GM18909 (cell line): ENCODE data around the gene PIK3CB.

Experiments
- ATAC-seq: cut with Tn5 transposase; IDR thresholded peaks from one replicate; pipeline ENCODE4 v1.9.1; 2021; ENCODE audit warnings: mild to moderate bottlenecking; ENCODE audit not compliant: unreplicated experiment, poor library complexity

The PIK3CB gene

DNA sequence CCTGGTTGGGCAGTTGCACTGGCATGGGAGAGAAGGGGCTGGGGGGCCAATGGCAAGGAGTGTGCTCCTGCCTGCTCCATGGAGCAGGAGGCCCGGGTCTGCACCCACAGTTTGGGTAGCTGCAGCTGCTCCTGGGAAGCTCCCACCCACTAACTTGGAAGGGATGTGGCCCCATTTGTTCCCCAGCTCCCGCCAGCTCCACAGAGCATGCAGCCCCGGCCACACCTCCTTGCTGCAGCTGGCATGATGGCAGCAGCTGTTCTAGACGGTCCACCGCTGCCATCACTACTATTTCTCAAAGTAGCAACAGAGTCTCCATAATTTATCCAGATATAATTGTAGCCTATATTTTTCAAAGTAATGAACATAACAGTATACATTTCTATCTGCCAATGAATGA is 65.8 kb downstream of the PIK3CB start:
- ATAC-seq: no peak

GRCh38 chr3:138768125-138768524 is 66.6 kb downstream of the PIK3CB start:
- no peak for ATAC-seq

DNA sequence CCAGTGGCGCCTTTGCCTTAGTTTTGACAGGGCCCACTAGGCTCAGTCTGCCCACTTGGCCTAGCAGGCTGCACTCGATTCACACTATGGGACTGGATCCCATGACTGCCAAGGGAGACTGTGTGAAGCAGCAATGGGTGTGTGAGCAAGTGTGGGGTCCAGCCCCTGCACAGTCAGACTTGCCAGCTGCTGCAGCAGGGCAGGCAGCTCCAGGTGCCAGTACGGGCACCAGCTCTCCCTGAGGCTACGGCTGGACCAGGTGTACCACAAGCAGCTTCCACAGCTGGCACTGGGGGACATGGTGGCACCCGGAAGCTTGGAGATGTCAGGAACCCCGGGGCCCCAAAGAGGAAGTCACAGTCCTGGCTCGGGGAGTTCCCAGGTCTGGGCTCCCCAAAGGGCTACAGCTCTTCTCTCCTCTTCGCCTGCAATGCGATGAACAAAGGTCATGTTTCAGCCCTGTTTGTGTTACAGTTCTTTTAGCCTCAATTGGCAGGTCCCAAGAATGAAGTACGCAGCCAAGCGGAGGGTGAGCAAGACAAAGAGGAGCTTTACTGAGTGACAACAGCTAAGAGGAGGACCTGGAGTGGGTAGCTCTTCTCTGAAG is 67.1 kb downstream of the PIK3CB start:
- ATAC-seq: no peak

DNA sequence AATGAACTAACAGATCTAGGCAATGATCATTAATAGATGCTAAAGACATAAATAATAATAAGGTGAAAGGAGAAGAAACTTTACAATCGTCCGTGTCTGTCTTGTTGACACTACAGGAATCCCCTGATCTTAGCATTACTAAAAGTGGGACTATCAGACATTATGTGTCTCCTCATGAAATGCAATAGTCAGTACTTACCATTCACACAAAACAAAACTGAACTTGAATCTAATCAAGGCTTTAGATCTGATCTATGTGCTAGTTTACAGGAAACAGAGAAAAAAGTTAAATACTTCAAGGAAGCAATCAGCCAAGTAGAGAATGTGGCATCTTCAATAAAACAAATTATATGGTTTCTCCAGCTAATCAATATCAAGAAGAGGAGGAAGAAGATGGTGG is 73.7 kb downstream of the PIK3CB start:
- ATAC-seq: no peak

DNA sequence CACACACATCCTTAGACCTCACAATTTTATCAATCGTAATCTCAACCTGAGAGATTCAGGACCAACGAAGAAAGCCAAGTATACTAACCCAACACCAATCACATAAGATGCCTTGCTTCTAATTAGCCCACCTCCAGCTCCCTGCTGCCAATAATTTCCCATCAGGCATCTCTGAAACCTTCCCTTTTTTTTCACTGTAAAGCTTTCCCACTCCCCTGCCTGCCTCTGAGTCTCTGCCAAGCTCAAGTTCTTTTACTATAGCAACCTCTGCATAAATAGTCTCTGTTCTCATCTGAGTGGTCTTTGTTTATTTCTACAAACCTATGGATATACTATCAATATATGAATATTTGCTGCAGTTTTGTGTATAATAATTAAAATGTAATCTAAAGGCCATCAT is 86.5 kb downstream of the PIK3CB start:
- no peak for ATAC-seq

GRCh38 chr3:138747225-138747624 is 87.5 kb downstream of the PIK3CB start:
- no peak for ATAC-seq

GRCh38 chr3:138740072-138740471 is 94.7 kb downstream of the PIK3CB start:
- no peak for ATAC-seq

GRCh38 chr3:138732456-138732855 is 102.3 kb downstream of the PIK3CB start:
- no peak for ATAC-seq

DNA sequence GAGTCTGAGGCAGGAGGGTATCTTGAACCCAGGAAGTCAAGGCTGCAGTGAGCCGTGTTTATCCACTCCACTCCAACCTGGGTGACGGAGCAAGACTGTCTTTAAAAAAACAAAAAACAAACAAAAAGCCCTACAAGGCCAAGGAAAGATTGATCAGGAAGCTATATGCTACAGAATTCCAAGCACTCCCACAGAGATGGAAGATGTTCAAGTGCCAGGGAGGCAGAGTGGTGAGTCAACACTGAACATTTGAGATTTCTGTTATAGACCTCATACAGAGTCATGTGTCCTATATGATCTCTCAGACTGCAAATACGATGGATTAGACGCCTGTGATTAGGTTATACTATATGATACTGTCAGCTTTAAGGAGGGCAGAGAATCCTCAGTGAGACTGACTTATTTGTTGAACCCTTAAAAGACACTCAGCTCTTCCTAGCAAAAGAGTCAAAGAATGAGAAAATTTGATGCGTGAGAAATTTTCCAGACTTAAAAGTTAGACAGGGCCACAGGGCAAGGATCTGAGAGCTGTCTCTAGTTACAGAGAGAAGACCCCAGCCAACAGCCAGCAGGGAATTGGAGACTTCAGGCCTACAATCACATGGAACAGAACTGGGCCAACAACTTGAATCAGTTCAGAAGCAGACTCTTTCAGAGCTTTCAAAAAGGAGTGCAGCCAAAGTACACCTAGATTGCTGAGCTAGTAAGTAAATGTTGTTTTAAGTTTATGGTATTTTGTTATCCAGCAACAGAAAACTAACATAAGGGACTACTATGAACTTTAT is 107.6 kb downstream of the PIK3CB start:
- no peak for ATAC-seq

DNA sequence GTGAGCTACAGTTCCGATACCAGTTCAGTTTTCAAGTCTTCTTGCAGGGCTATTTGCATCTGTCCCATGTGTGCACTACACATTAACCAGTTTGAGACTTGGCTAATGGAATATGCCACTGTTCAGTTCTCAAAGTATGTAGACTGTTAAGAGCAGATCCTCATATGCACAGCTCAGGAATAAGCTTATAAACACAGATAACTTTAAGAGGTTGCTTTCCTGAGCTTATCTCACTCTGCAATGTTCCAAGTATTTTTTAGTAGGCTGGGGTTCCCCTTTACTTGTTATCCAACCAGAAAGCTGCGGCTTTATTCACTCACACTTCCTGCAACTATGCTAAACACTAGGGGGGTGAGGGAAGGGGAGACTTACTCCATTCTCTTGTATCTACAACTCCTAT is 108.7 kb downstream of the PIK3CB start:
- ATAC-seq: peak; percentile 88

DNA sequence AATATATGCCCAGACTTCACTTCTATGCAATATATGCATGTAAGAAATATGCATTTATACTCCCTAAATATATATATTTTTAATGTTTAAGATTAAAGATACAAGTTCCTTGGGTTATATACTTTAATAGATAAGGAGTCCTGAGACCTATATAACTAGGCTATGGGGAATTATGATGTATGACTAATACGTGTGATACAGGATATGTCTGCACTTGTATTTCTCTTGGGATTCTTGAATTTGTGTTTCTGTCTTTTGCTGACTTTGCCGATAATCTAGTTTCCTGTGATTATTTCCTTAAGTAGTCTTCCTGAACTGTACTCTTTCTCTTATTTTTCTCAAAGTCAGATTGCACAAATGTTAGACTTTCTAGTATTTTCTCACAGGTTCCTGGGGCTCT is 109.6 kb downstream of the PIK3CB start:
- ATAC-seq: no peak

DNA sequence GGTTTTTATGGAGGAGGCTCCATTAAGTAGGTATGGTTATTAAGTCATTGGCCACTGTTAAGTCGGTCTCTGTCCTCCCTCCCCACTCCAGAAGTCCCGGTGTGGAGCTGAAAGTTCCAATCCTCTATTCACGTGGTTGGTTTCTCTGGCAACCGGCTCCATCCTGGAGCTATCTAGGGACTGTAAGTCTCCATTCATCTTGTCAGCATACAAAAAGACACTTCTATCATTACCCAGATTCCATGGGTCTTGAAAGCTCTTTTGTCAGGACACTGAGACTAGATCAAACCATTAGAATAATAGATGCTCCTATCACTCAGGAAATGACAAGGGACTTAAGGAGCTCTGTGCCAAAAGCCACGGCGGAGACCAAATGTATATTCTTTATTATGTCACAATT is 110.3 kb downstream of the PIK3CB start:
- ATAC-seq: no peak

DNA sequence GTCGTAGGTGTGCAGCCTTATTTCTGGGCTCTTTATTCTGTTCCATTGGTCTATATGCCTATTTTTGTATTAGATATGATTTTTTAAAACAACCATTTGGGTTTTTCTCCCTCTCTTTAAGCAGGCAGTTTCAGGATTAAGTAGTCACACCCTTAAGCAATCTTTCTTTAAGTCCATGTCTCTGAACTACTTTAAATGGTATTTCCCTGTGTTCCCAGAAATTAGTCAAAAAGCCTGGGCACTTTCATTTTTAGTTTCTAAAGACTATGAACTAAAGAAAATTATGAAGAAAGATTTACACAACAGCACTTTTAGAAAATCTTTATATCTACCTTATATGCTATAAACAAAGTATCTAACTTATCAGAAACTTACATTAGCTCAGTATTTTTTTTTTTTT is 115.9 kb downstream of the PIK3CB start:
- ATAC-seq: no peak

- ATAC-seq: peak; percentile 65
Measured at GRCh38 chr3:138717348-138717747, 117.4 kb downstream of the PIK3CB start.

DNA sequence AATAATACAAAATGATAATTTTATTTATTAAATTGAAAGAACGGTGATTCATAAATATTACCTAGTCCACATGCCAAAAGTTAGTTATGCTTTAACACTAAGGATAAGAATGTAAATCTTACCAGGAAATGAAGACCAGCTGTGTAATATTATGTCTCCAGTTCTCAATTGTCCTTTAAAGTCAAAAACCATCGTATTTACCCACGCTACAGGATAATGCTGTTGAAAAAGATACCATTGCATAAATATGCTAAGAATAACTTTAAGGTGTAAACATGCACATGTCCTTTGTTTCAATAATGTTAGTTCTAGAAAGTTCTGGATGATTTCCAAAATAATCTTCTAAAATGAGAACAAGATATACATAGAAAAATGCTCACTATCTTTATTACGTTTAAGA is 122.6 kb downstream of the PIK3CB start:
- ATAC-seq: no peak

- no peak for ATAC-seq
Measured at GRCh38 chr3:138705675-138706074, 129.1 kb downstream of the PIK3CB start.

- no peak for ATAC-seq
Measured at GRCh38 chr3:138696666-138697370, 137.9 kb downstream of the PIK3CB start.

DNA sequence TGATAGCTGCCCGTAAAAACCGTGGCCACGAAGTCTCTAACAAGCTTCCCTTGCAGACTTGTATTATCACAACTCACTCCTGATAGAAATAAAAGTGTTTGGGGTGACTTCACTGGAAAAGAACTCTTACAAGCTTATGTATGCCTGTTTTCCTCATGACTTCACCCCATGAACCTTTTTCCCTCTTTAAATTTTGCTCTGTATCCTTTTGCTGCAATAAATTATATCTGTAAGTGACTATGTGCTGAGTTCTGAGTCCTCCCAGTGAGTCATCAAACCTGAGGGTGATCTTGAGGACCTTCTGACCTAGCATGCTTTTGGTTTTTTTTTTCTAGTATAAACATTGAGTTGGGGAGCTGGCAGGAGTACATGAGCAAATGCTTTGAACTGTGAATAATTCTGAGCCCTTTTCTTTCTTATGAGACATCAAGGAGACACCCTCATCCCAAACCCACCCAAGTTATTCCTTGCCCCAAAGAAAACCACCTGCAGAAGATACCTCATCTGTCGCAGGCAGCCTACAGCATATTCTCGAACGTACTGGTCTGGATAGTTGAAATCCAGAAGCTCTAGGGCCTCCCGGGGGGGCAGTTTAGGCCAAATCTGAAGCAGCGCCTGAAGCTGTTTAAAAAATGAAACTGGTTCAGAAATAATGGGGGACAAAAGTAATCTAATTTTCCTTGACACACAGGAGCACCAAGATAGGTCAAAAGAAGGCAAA is 140.3 kb downstream of the PIK3CB start:
- no peak for ATAC-seq

DNA sequence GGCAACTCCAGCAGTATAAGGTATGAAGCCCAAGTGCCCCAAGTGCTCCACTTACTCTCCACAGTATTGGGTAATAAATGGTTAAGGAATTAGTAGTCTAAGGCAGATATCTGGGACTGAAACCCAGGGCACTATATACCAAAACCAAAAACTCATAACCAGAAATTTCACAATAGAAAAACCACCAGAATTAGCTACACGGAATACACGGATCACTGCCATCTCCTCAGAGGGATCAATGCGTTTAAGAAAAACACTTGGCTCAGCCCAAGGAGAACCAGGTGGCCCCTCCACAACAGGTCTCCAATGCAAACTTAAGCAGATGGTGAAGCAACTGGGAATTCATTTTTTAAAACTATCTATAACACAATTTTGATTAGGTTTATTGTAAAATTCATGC is 142.6 kb downstream of the PIK3CB start:
- no peak for ATAC-seq

DNA sequence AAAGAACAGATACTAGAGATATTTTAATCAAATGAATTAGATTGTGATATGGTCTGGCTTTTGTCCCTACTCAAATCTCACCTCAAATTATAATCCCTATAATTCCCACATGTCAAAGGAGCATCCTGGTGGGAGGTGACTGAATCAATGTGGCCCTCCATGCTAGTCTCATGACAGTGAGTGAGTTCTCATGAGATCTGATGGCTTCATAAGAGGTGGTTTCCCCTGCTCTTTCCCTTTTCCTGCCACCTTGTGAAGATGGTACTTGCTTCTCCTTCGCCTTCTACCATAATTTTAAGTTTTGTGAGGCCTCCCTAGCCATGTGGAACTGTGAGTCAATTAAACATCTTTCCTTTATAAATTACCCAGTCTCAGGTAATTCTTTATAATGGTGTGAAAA is 143.4 kb downstream of the PIK3CB start:
- ATAC-seq: no peak

GRCh38 chr3:138690036-138690435 is 144.7 kb downstream of the PIK3CB start:
- no peak for ATAC-seq
